22Rv1 (cell line): ENCODE measurements around the gene TAGAP.

ENCODE experiments used
- ZFX ChIP-seq: fragments of 450-650 bp; IDR thresholded peaks from 2 replicates; pipeline ENCODE4 v1.6.1; 2017; ENCODE audit warnings: antibody characterized with exemption, borderline replicate concordance
- TF ChIP-seq, protein P1 (sequence below): fragments of 450-650 bp; IDR thresholded peaks from 2 replicates; pipeline ENCODE4 v1.5.1; 2017; ENCODE audit warnings: mild to moderate bottlenecking

DNA sequence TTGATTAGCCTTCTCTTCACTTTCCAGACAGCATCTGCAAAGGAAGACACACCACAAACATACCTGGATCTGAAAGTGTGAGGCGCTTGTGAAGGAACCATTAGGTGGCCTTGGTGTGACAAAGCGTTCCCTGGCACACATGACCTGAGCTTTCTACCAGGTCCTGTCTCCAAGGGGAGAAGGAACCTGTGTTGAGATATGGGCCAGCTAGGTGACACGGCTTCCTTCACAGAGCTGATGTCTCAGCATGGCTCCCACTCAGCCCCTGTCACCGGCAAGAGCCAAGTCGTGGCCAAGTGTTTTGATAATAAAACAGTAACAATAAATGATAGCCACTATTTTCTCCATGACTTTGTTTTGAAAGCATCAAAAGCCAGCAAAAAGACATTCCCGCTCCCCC lies 20.3 kb upstream of the TAGAP start:
- TF ChIP-seq, protein P1, sequence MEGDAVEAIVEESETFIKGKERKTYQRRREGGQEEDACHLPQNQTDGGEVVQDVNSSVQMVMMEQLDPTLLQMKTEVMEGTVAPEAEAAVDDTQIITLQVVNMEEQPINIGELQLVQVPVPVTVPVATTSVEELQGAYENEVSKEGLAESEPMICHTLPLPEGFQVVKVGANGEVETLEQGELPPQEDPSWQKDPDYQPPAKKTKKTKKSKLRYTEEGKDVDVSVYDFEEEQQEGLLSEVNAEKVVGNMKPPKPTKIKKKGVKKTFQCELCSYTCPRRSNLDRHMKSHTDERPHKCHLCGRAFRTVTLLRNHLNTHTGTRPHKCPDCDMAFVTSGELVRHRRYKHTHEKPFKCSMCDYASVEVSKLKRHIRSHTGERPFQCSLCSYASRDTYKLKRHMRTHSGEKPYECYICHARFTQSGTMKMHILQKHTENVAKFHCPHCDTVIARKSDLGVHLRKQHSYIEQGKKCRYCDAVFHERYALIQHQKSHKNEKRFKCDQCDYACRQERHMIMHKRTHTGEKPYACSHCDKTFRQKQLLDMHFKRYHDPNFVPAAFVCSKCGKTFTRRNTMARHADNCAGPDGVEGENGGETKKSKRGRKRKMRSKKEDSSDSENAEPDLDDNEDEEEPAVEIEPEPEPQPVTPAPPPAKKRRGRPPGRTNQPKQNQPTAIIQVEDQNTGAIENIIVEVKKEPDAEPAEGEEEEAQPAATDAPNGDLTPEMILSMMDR, result no peak
- no peak for TF ChIP-seq ZFX
